Lower leg skin (tissue), 3 donors: Measurements from ENCODE around the gene TAF13.

Experiments used
- CTCF ChIP-seq, 3 donors: fragments of 450-650 bp; IDR thresholded peaks; one replicate each; pipeline ENCODE4 v1.5.1; 2016; ENCODE audit warnings: antibody characterized with exemption in 3 of 3, mild to moderate bottlenecking in 3 of 3, moderate library complexity in 2 of 3
- POLR2A ChIP-seq, 2 donors: fragments of 450-650 bp; IDR thresholded peaks; one replicate each; pipeline ENCODE4 v1.6.1; 2016 to 2017; ENCODE audit warnings: antibody characterized with exemption in 2 of 2, mild to moderate bottlenecking in 1 of 2, moderate library complexity in 1 of 2

DNA sequence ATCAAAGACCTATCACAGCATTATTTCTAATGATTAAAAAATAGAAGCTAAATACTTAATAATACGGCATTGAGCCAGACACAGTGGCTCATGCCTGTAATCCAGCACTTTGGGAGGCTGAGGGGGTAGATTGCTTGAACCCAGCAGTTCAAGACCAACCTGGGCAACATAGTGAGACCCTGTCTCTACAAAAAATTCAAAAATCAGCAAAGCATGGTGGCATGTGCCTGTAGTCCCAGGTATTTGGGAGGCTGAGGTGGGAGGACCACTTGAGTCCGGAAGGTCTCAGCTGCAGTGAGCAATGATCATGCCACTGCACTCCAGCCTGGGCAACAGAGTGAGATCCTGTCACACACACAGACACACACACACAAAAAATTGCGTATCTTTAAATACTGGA lies 10.7 kb downstream of the TAF13 start:
- TF ChIP-seq CTCF (IDR thresholded peaks at IDR 0.05) = no peak
- no peak for TF ChIP-seq POLR2A (IDR thresholded peaks at IDR 0.05)
